Measurements from ENCODE around the gene NPIPB8. TPM values are rescaled to one million over a fixed set of nuclear protein-coding genes. Genes with fewer than 3 reads are reported as not detected.
A peak's percentile ranks its signal among the peaks of the same experiment; 100 is the strongest.

The NPIPB8 gene
- total and polyA plus RNA-seq, 2 of the 13 experiments (the other 11 are each of a cell fraction or from before 2014, with no cell fraction given): 0.49 to 2.3 TPM

DNA sequence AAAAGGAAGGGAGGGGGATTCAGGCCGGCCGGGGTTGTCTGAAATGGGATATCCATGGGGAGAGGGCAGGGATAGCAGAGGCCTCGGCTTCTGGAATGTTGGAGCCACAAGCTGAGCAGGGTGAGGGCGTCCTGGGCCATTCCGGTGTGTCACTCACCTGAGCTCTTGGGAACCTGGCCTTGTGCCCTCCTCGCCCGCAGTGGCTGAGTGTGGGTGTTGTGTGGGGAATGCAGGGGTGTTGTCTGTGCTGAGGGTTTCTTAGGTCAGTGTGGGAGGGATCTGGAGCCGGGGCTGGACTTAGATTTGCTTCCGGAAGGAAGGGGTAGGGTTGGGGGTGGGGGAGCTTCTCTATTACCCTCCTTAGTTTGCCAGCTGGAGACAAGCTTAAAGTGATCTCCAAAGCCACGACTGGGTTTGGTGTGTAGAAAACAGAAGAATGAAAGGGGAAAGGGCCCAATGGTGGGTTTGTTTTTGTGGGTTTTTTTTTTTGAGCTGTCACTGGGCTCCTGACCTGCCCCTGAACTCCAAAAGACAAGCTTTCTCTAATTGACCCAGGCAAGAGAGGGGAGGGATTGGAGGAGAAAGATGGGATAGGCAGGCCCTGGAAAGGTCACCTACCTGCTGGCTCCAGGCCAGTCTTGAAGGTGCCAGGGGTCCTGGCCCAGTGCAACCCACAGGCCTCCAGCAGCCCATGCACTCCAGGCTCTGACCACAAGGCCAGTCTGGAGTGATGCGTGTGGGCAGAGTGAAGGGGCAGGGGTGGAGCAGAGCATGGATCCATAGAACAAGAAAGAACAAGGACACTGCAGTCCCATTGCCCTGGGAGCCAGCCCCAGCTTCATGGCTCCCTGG, 40.8 kb upstream of the NPIPB8 start, which contains the start of gene SULT1A2 (continued):
- no peak for TF ChIP-seq SOX13 (IDR thresholded peaks at IDR 0.05)
- TF ChIP-seq SOX13 (CRISPR knock-in tag; conservative IDR thresholded peaks at IDR 0.05 in 1 of 2, IDR thresholded peaks at IDR 0.05 in 1 of 2): peak in 1 of 2 experiments; percentile 22; a peak in 1 of 4 replicates
- no peak for TF ChIP-seq ZNF275 (CRISPR knock-in tag; IDR thresholded peaks at IDR 0.05; ENCODE audit: borderline replicate concordance)
- no peak for TF ChIP-seq KLF6 (CRISPR knock-in tag; IDR thresholded peaks at IDR 0.05)
- TF ChIP-seq, protein P1, sequence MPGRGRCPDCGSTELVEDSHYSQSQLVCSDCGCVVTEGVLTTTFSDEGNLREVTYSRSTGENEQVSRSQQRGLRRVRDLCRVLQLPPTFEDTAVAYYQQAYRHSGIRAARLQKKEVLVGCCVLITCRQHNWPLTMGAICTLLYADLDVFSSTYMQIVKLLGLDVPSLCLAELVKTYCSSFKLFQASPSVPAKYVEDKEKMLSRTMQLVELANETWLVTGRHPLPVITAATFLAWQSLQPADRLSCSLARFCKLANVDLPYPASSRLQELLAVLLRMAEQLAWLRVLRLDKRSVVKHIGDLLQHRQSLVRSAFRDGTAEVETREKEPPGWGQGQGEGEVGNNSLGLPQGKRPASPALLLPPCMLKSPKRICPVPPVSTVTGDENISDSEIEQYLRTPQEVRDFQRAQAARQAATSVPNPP (CRISPR knock-in tag; IDR thresholded peaks at IDR 0.05): no peak
- TF ChIP-seq PAX8 (CRISPR knock-in tag; IDR thresholded peaks at IDR 0.05; ENCODE audit: borderline replicate concordance): no peak
- TF ChIP-seq, protein P2, sequence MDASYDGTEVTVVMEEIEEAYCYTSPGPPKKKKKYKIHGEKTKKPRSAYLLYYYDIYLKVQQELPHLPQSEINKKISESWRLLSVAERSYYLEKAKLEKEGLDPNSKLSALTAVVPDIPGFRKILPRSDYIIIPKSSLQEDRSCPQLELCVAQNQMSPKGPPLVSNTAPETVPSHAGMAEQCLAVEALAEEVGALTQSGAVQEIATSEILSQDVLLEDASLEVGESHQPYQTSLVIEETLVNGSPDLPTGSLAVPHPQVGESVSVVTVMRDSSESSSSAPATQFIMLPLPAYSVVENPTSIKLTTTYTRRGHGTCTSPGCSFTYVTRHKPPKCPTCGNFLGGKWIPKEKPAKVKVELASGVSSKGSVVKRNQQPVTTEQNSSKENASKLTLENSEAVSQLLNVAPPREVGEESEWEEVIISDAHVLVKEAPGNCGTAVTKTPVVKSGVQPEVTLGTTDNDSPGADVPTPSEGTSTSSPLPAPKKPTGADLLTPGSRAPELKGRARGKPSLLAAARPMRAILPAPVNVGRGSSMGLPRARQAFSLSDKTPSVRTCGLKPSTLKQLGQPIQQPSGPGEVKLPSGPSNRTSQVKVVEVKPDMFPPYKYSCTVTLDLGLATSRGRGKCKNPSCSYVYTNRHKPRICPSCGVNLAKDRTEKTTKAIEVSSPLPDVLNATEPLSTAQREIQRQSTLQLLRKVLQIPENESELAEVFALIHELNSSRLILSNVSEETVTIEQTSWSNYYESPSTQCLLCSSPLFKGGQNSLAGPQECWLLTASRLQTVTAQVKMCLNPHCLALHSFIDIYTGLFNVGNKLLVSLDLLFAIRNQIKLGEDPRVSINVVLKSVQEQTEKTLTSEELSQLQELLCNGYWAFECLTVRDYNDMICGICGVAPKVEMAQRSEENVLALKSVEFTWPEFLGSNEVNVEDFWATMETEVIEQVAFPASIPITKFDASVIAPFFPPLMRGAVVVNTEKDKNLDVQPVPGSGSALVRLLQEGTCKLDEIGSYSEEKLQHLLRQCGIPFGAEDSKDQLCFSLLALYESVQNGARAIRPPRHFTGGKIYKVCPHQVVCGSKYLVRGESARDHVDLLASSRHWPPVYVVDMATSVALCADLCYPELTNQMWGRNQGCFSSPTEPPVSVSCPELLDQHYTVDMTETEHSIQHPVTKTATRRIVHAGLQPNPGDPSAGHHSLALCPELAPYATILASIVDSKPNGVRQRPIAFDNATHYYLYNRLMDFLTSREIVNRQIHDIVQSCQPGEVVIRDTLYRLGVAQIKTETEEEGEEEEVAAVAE (CRISPR knock-in tag; IDR thresholded peaks at IDR 0.05; ENCODE audit: borderline replicate concordance): no peak
- no peak for TF ChIP-seq TCF7L2 (IDR thresholded peaks at IDR 0.05; ENCODE audit: low read depth, low read length)
- TF ChIP-seq ZNF44 (CRISPR knock-in tag; IDR thresholded peaks at IDR 0.05): no peak
- no peak for TF ChIP-seq CEBPG (CRISPR knock-in tag; IDR thresholded peaks at IDR 0.05)
- no peak for TF ChIP-seq NFKBIZ (CRISPR knock-in tag; IDR thresholded peaks at IDR 0.05)
- TF ChIP-seq HOXA9 (CRISPR knock-in tag; IDR thresholded peaks at IDR 0.05; ENCODE audit: borderline replicate concordance): no peak
- TF ChIP-seq SAP130 (CRISPR knock-in tag; IDR thresholded peaks at IDR 0.05; ENCODE audit: low read depth): peak; percentile 49; the same call in 1 of the 2 replicates
- 0 out of 2 replicates have a peak, but pooled peaks have one; percentile 10 for TF ChIP-seq ZNF563 (CRISPR knock-in tag; IDR thresholded peaks at IDR 0.05)
- TF ChIP-seq POLR2A (IDR thresholded peaks at IDR 0.05; ENCODE audit: insufficient read depth in 1 of 2, low read depth in 2 of 2, low read length in 2 of 2): peak; percentile 81 to 96
- TF ChIP-seq TBX3 (IDR thresholded peaks at IDR 0.05; ENCODE audit: borderline replicate concordance): no peak
- peak; percentile 33 for TF ChIP-seq HDAC1 (CRISPR knock-in tag; IDR thresholded peaks at IDR 0.05)
- TF ChIP-seq, protein P3, sequence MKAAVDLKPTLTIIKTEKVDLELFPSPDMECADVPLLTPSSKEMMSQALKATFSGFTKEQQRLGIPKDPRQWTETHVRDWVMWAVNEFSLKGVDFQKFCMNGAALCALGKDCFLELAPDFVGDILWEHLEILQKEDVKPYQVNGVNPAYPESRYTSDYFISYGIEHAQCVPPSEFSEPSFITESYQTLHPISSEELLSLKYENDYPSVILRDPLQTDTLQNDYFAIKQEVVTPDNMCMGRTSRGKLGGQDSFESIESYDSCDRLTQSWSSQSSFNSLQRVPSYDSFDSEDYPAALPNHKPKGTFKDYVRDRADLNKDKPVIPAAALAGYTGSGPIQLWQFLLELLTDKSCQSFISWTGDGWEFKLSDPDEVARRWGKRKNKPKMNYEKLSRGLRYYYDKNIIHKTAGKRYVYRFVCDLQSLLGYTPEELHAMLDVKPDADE (CRISPR knock-in tag; IDR thresholded peaks at IDR 0.05): no peak
- no peak for TF ChIP-seq POLR2AphosphoS2 (IDR thresholded peaks at IDR 0.05; ENCODE audit: low read depth, low read length)
- no peak for TF ChIP-seq ATF1 (CRISPR knock-in tag; IDR thresholded peaks at IDR 0.05)
- no peak for TF ChIP-seq SP2 (CRISPR knock-in tag; IDR thresholded peaks at IDR 0.05)
- TF ChIP-seq IRF2 (CRISPR knock-in tag; IDR thresholded peaks at IDR 0.05): 0 out of 2 replicates have a peak, but pooled peaks have one; percentile 8
- no peak for TF ChIP-seq BHLHE40 (IDR thresholded peaks at IDR 0.05; ENCODE audit: low read length)

All from HepG2 (cell line).